Smooth muscle cell (in vitro differentiated cells): ENCODE results near the gene OR4E2. TPM values are rescaled to one million over a fixed set of nuclear protein-coding genes. Genes with fewer than 3 reads are reported as not detected.

ENCODE experiments used
- DNase-seq: peaks from one replicate; lab custom pipeline; 2025; ENCODE audit not compliant: unreplicated experiment; lab: John Stamatoyannopoulos, UW
- H2AFZ ChIP-seq: fragments of 200-600 bp; sonication (generic); 2 replicates; pipeline ENCODE4 v1.6.0; 2016; ENCODE audit warnings: antibody characterized with exemption, low read depth, mild to moderate bottlenecking
- H3F3A ChIP-seq: fragments of 200-600 bp; sonication (generic); 2 replicates; pipeline ENCODE4 v1.6.0; 2017; ENCODE audit warnings: antibody characterized with exemption, low read depth
- H3K27ac ChIP-seq: fragments of 200-600 bp; sonication (generic); 2 replicates; pipeline ENCODE4 v1.5.1; 2016; ENCODE audit warnings: low read depth, mild to moderate bottlenecking
- H3K27me3 ChIP-seq: fragments of 200-600 bp; sonication (generic); 2 replicates; pipeline ENCODE4 v1.6.1; 2016; ENCODE audit warnings: low read depth, mild to moderate bottlenecking
- H3K36me3 ChIP-seq: fragments of 200-600 bp; sonication (generic); 2 replicates; pipeline ENCODE4 v1.5.1; 2016; ENCODE audit warnings: low read depth
- H3K4me1 ChIP-seq: fragments of 200-600 bp; sonication (generic); 2 replicates; pipeline ENCODE4 v1.5.1; 2016; ENCODE audit warnings: low read depth
- H3K4me2 ChIP-seq: fragments of 200-600 bp; sonication (generic); 2 replicates; pipeline ENCODE4 v1.6.0; 2016; ENCODE audit warnings: mild to moderate bottlenecking
- H3K4me3 ChIP-seq: fragments of 200-600 bp; sonication (generic); 2 replicates; pipeline ENCODE4 v1.5.1; 2016; ENCODE audit warnings: mild to moderate bottlenecking
- H3K79me2 ChIP-seq: fragments of 200-600 bp; sonication (generic); 2 replicates; pipeline ENCODE4 v1.6.0; 2016; ENCODE audit warnings: low read depth, mild to moderate bottlenecking
- H3K9ac ChIP-seq: fragments of 200-600 bp; sonication (generic); 2 replicates; pipeline ENCODE4 v1.6.0; 2016; ENCODE audit warnings: low read depth
- H3K9me3 ChIP-seq: fragments of 200-600 bp; sonication (generic); replicated peaks from 2 replicates; pipeline ENCODE4 v1.5.1; 2016; ENCODE audit warnings: low read depth
- H4K20me1 ChIP-seq: fragments of 200-600 bp; sonication (generic); 2 replicates; pipeline ENCODE4 v1.6.0; 2016; ENCODE audit warnings: low read depth
- CTCF ChIP-seq: fragments of 200-600 bp; sonication (generic); IDR thresholded peaks from 2 replicates; pipeline ENCODE4 v1.5.1; 2017; ENCODE audit warnings: borderline replicate concordance, mild to moderate bottlenecking, antibody characterized with exemption; ENCODE audit not compliant: insufficient read depth, poor library complexity, severe bottlenecking
- WGBS: methylation state at CpG from one replicate; pipeline ENCODE4 v1.1.7; 2016; ENCODE audit warnings: low lambda C conversion rate; 5-methylcytosine and 5-hydroxymethylcytosine counted together
- polyA plus RNA-seq: library from polyadenylated mRNA; unstranded; fragments of >200 nt; fragmentation: Nextera tagmentation; extraction: Ambion mirVana; gene quantifications from 2 replicates; pipeline ENCODE4 v1.2.1, GENCODE V29; 2016
- total RNA-seq: library from RNA; depleted of rRNA; stranded (reverse); fragments of >200 nt; gene quantifications from 2 replicates; pipeline ENCODE4 v1.2.3, GENCODE V29; 2014

The OR4E2 gene
- total and polyA plus RNA-seq, 2 experiments from 2014 or later: not detected

GRCh38 chr14:21699551-21699950, 45.9 kb downstream of the OR4E2 start:
- Histone ChIP-seq H3K9ac (no peak overlapping the region), H3K27me3 (no peaks in the 10 kb centered on the region), H3K36me3 (no peaks in the 10 kb centered on the region), H3K9me3 (no peaks in the 10 kb centered on the region), H3K4me3 (no peak overlapping the region), H3K79me2 (no peaks in the 10 kb centered on the region), H3F3A (no peaks in the 10 kb centered on the region), H3K27ac (no peak overlapping the region), H3K4me2 (no peak overlapping the region), H2AFZ (no peak overlapping the region), H3K4me1 (peaks cover 11% of the 10 kb centered on the region), H4K20me1 (no peaks in the 10 kb centered on the region)
- WGBS: 76% methylated on average over 2 of the region's 2 CpGs
- TF ChIP-seq CTCF: no peak
- no peak for DNase-seq

- no peak for TF ChIP-seq CTCF
- Histone ChIP-seq H3F3A (no peaks in the 10 kb centered on the region), H3K36me3 (no peaks in the 10 kb centered on the region), H3K4me1 (peaks cover 11% of the 10 kb centered on the region), H3K27me3 (no peaks in the 10 kb centered on the region), H3K4me3 (no peak overlapping the region), H2AFZ (no peak overlapping the region), H3K9me3 (no peaks in the 10 kb centered on the region), H3K79me2 (no peaks in the 10 kb centered on the region), H3K4me2 (no peak overlapping the region), H3K9ac (no peak overlapping the region), H4K20me1 (no peaks in the 10 kb centered on the region), H3K27ac (no peak overlapping the region)
- WGBS: 84% methylated on average over 2 of the region's 2 CpGs
- DNase-seq: no peak
Measured at GRCh38 chr14:21702316-21702715, 48.7 kb downstream of the OR4E2 start.

- H3K27ac ChIP-seq: no peak overlapping the region
- H3K79me2 ChIP-seq: no peaks in the 10 kb centered on the region
- H3F3A ChIP-seq: no peaks in the 10 kb centered on the region
- no peaks in the 10 kb centered on the region for H3K9me3 ChIP-seq
- no peak overlapping the region for H3K9ac ChIP-seq
- H2AFZ ChIP-seq: no peak overlapping the region
- no peak overlapping the region for H3K4me3 ChIP-seq
- no peak for DNase-seq
- H4K20me1 ChIP-seq: no peaks in the 10 kb centered on the region
- WGBS: 66% methylated on average over 2 of the region's 2 CpGs
- peak overlapping the region; percentile 26 for H3K4me2 ChIP-seq
- H3K27me3 ChIP-seq: no peaks in the 10 kb centered on the region
- no peaks in the 10 kb centered on the region for H3K36me3 ChIP-seq
- H3K4me1 ChIP-seq: peaks cover 11% of the 10 kb centered on the region
- no peak for TF ChIP-seq CTCF
Measured at GRCh38 chr14:21703357-21704326, 50.0 kb downstream of the OR4E2 start.
